ENCODE measurements around the gene MEX3A.

DNA sequence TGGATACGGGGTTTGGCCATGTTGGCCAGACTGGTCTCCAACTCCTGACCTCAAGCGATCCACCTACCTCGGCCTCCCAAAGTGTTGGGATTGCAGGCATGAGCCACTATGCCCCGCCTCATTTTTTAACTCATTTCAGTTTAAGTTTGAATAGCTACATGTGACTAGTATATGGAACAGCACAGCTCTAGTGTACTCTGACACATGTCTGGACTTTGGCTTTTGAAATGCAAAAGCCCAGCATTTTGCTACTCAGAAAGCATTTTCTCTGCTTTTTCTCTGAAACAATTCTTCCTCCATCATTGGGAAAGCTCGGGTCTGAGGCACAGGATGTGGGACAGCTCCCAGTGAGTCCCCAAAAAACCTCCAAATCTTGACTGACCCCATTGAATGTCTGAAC lies 57.5 kb downstream of the MEX3A start:
- no peak for TF ChIP-seq BHLHE40 (IDR thresholded peaks at IDR 0.05; ENCODE audit: low read depth, low read length)
- TF ChIP-seq POLR2A (IDR thresholded peaks at IDR 0.05; ENCODE audit: low read length), result no peak
- TF ChIP-seq, protein P1, sequence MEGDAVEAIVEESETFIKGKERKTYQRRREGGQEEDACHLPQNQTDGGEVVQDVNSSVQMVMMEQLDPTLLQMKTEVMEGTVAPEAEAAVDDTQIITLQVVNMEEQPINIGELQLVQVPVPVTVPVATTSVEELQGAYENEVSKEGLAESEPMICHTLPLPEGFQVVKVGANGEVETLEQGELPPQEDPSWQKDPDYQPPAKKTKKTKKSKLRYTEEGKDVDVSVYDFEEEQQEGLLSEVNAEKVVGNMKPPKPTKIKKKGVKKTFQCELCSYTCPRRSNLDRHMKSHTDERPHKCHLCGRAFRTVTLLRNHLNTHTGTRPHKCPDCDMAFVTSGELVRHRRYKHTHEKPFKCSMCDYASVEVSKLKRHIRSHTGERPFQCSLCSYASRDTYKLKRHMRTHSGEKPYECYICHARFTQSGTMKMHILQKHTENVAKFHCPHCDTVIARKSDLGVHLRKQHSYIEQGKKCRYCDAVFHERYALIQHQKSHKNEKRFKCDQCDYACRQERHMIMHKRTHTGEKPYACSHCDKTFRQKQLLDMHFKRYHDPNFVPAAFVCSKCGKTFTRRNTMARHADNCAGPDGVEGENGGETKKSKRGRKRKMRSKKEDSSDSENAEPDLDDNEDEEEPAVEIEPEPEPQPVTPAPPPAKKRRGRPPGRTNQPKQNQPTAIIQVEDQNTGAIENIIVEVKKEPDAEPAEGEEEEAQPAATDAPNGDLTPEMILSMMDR (IDR thresholded peaks at IDR 0.05), result no peak
- no peak for TF ChIP-seq ZFP36 (IDR thresholded peaks at IDR 0.05; ENCODE audit: borderline replicate concordance, partially characterized antibody)
- TF ChIP-seq, protein P2, sequence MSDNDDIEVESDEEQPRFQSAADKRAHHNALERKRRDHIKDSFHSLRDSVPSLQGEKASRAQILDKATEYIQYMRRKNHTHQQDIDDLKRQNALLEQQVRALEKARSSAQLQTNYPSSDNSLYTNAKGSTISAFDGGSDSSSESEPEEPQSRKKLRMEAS (IDR thresholded peaks at IDR 0.05), result no peak
- no peak for TF ChIP-seq JUN (IDR thresholded peaks at IDR 0.05)
- TF ChIP-seq MAFK (IDR thresholded peaks at IDR 0.05; ENCODE audit: partially characterized antibody), result no peak
- no peak for TF ChIP-seq ESRRA (IDR thresholded peaks at IDR 0.05; ENCODE audit: borderline replicate concordance, low read length)
- TF ChIP-seq, protein P3, sequence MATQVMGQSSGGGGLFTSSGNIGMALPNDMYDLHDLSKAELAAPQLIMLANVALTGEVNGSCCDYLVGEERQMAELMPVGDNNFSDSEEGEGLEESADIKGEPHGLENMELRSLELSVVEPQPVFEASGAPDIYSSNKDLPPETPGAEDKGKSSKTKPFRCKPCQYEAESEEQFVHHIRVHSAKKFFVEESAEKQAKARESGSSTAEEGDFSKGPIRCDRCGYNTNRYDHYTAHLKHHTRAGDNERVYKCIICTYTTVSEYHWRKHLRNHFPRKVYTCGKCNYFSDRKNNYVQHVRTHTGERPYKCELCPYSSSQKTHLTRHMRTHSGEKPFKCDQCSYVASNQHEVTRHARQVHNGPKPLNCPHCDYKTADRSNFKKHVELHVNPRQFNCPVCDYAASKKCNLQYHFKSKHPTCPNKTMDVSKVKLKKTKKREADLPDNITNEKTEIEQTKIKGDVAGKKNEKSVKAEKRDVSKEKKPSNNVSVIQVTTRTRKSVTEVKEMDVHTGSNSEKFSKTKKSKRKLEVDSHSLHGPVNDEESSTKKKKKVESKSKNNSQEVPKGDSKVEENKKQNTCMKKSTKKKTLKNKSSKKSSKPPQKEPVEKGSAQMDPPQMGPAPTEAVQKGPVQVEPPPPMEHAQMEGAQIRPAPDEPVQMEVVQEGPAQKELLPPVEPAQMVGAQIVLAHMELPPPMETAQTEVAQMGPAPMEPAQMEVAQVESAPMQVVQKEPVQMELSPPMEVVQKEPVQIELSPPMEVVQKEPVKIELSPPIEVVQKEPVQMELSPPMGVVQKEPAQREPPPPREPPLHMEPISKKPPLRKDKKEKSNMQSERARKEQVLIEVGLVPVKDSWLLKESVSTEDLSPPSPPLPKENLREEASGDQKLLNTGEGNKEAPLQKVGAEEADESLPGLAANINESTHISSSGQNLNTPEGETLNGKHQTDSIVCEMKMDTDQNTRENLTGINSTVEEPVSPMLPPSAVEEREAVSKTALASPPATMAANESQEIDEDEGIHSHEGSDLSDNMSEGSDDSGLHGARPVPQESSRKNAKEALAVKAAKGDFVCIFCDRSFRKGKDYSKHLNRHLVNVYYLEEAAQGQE (IDR thresholded peaks at IDR 0.05), result no peak
- TF ChIP-seq, protein P4, sequence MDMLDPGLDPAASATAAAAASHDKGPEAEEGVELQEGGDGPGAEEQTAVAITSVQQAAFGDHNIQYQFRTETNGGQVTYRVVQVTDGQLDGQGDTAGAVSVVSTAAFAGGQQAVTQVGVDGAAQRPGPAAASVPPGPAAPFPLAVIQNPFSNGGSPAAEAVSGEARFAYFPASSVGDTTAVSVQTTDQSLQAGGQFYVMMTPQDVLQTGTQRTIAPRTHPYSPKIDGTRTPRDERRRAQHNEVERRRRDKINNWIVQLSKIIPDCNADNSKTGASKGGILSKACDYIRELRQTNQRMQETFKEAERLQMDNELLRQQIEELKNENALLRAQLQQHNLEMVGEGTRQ (IDR thresholded peaks at IDR 0.05), result no peak
- TF ChIP-seq EP300 (IDR thresholded peaks at IDR 0.05), result no peak
- TF ChIP-seq SREBF2 (IDR thresholded peaks at IDR 0.05), result no peak
- TF ChIP-seq CEBPB (IDR thresholded peaks at IDR 0.05), result no peak

All from A549 (cell line).